Measurements from ENCODE around the gene DNAJC25. TPM values are rescaled to one million over a fixed set of nuclear protein-coding genes. Genes with fewer than 3 reads are reported as not detected.

Gene DNAJC25
- total and polyA plus RNA-seq, 2 of the 13 experiments (the other 11 are each of a cell fraction or from before 2014, with no cell fraction given), result 5.7 to 10.2 TPM

GRCh38 chr9:111630964-111631213 is 245 bp upstream of the DNAJC25 start (continued):
- TF ChIP-seq RXRA (CRISPR knock-in tag; IDR thresholded peaks at IDR 0.05), result no peak; the same call in 1 of the 2 replicates
- no peak for TF ChIP-seq HES4 (CRISPR knock-in tag; IDR thresholded peaks at IDR 0.05; ENCODE audit: borderline replicate concordance)
- no peak for TF ChIP-seq SPEN (CRISPR knock-in tag; IDR thresholded peaks at IDR 0.05; ENCODE audit: low read depth)
- no peak for TF ChIP-seq NBN (conservative IDR thresholded peaks at IDR 0.05)
- TF ChIP-seq SIN3A (IDR thresholded peaks at IDR 0.05; ENCODE audit: borderline replicate concordance, low read depth, low read length), result peak; percentile 99
- TF ChIP-seq, protein P1, sequence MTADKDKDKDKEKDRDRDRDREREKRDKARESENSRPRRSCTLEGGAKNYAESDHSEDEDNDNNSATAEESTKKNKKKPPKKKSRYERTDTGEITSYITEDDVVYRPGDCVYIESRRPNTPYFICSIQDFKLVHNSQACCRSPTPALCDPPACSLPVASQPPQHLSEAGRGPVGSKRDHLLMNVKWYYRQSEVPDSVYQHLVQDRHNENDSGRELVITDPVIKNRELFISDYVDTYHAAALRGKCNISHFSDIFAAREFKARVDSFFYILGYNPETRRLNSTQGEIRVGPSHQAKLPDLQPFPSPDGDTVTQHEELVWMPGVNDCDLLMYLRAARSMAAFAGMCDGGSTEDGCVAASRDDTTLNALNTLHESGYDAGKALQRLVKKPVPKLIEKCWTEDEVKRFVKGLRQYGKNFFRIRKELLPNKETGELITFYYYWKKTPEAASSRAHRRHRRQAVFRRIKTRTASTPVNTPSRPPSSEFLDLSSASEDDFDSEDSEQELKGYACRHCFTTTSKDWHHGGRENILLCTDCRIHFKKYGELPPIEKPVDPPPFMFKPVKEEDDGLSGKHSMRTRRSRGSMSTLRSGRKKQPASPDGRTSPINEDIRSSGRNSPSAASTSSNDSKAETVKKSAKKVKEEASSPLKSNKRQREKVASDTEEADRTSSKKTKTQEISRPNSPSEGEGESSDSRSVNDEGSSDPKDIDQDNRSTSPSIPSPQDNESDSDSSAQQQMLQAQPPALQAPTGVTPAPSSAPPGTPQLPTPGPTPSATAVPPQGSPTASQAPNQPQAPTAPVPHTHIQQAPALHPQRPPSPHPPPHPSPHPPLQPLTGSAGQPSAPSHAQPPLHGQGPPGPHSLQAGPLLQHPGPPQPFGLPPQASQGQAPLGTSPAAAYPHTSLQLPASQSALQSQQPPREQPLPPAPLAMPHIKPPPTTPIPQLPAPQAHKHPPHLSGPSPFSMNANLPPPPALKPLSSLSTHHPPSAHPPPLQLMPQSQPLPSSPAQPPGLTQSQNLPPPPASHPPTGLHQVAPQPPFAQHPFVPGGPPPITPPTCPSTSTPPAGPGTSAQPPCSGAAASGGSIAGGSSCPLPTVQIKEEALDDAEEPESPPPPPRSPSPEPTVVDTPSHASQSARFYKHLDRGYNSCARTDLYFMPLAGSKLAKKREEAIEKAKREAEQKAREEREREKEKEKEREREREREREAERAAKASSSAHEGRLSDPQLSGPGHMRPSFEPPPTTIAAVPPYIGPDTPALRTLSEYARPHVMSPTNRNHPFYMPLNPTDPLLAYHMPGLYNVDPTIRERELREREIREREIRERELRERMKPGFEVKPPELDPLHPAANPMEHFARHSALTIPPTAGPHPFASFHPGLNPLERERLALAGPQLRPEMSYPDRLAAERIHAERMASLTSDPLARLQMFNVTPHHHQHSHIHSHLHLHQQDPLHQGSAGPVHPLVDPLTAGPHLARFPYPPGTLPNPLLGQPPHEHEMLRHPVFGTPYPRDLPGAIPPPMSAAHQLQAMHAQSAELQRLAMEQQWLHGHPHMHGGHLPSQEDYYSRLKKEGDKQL (CRISPR knock-in tag; IDR thresholded peaks at IDR 0.05; ENCODE audit: low read depth), result no peak
- peak; percentile 69; the same call in 1 of the 2 replicates for TF ChIP-seq ZBTB26 (CRISPR knock-in tag; IDR thresholded peaks at IDR 0.05; ENCODE audit: borderline replicate concordance)
- no peak for TF ChIP-seq ZNF616 (CRISPR knock-in tag; IDR thresholded peaks at IDR 0.05; ENCODE audit: low read depth)
- no peak for TF ChIP-seq ISX (CRISPR knock-in tag; conservative IDR thresholded peaks at IDR 0.05)
- no peak for TF ChIP-seq DNMT1 (CRISPR knock-in tag; IDR thresholded peaks at IDR 0.05)
- no peak for TF ChIP-seq RAD21 (CRISPR knock-in tag; IDR thresholded peaks at IDR 0.05)
- TF ChIP-seq STAT5B (CRISPR knock-in tag; IDR thresholded peaks at IDR 0.05), result no peak
- TF ChIP-seq AGO2 (optimal IDR thresholded peaks at IDR 0.05; ENCODE audit: low read depth, low read length), result no peak
- TF ChIP-seq SMYD3 (CRISPR knock-in tag; IDR thresholded peaks at IDR 0.05), result no peak
- TF ChIP-seq AGO1 (IDR thresholded peaks at IDR 0.05; ENCODE audit: low read depth, low read length, poor library complexity, severe bottlenecking), result no peak
- TF ChIP-seq, protein P2, sequence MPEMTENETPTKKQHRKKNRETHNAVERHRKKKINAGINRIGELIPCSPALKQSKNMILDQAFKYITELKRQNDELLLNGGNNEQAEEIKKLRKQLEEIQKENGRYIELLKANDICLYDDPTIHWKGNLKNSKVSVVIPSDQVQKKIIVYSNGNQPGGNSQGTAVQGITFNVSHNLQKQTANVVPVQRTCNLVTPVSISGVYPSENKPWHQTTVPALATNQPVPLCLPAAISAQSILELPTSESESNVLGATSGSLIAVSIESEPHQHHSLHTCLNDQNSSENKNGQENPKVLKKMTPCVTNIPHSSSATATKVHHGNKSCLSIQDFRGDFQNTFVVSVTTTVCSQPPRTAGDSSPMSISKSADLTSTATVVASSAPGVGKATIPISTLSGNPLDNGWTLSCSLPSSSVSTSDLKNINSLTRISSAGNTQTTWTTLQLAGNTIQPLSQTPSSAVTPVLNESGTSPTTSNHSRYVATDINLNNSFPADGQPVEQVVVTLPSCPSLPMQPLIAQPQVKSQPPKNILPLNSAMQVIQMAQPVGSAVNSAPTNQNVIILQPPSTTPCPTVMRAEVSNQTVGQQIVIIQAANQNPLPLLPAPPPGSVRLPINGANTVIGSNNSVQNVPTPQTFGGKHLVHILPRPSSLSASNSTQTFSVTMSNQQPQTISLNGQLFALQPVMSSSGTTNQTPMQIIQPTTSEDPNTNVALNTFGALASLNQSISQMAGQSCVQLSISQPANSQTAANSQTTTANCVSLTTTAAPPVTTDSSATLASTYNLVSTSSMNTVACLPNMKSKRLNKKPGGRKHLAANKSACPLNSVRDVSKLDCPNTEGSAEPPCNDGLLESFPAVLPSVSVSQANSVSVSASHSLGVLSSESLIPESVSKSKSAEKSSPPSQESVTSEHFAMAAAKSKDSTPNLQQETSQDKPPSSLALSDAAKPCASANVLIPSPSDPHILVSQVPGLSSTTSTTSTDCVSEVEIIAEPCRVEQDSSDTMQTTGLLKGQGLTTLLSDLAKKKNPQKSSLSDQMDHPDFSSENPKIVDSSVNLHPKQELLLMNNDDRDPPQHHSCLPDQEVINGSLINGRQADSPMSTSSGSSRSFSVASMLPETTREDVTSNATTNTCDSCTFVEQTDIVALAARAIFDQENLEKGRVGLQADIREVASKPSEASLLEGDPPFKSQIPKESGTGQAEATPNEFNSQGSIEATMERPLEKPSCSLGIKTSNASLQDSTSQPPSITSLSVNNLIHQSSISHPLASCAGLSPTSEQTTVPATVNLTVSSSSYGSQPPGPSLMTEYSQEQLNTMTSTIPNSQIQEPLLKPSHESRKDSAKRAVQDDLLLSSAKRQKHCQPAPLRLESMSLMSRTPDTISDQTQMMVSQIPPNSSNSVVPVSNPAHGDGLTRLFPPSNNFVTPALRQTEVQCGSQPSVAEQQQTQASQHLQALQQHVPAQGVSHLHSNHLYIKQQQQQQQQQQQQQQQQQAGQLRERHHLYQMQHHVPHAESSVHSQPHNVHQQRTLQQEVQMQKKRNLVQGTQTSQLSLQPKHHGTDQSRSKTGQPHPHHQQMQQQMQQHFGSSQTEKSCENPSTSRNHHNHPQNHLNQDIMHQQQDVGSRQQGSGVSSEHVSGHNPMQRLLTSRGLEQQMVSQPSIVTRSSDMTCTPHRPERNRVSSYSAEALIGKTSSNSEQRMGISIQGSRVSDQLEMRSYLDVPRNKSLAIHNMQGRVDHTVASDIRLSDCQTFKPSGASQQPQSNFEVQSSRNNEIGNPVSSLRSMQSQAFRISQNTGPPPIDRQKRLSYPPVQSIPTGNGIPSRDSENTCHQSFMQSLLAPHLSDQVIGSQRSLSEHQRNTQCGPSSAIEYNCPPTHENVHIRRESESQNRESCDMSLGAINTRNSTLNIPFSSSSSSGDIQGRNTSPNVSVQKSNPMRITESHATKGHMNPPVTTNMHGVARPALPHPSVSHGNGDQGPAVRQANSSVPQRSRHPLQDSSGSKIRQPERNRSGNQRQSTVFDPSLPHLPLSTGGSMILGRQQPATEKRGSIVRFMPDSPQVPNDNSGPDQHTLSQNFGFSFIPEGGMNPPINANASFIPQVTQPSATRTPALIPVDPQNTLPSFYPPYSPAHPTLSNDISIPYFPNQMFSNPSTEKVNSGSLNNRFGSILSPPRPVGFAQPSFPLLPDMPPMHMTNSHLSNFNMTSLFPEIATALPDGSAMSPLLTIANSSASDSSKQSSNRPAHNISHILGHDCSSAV (CRISPR knock-in tag; IDR thresholded peaks at IDR 0.05; ENCODE audit: borderline replicate concordance), result no peak

All from HepG2 (cell line).